Mononuclear cell (primary cell): ENCODE measurements around the gene MAPT. TPM values are rescaled to one million over a fixed set of nuclear protein-coding genes. Genes with fewer than 3 reads are reported as not detected.
"Not testable (repeated sequence)": the region's sequence is repeated elsewhere in the genome, so short reads cannot be mapped to it uniquely, and the experiment has no call there.

ENCODE experiments used
- H3K27me3 ChIP-seq: 2 replicates; pipeline ENCODE4 v1.6.0; 2011; ENCODE audit warnings: low read length, control low read depth; ENCODE audit not compliant: insufficient read depth
- H3K4me1 ChIP-seq: 2 replicates; pipeline ENCODE4 v1.5.1; 2011; ENCODE audit warnings: mild to moderate bottlenecking, low read length, control low read depth; ENCODE audit not compliant: insufficient read depth
- H3K4me3 ChIP-seq: 2 replicates; pipeline ENCODE4 v1.5.1; 2011; ENCODE audit warnings: mild to moderate bottlenecking, low read length, moderate library complexity
- H3K9me3 ChIP-seq: 2 replicates; pipeline ENCODE4 v1.5.1; 2011; ENCODE audit warnings: low read depth, mild to moderate bottlenecking, control low read depth, low read length
- total RNA-seq: library from RNA; depleted of rRNA; stranded (reverse); fragments of >200 nt; gene quantifications from one replicate; pipeline ENCODE4 v1.2.3, GENCODE V29; 2012

MAPT gene
- total RNA-seq, 1 donor: 0.10 TPM

DNA sequence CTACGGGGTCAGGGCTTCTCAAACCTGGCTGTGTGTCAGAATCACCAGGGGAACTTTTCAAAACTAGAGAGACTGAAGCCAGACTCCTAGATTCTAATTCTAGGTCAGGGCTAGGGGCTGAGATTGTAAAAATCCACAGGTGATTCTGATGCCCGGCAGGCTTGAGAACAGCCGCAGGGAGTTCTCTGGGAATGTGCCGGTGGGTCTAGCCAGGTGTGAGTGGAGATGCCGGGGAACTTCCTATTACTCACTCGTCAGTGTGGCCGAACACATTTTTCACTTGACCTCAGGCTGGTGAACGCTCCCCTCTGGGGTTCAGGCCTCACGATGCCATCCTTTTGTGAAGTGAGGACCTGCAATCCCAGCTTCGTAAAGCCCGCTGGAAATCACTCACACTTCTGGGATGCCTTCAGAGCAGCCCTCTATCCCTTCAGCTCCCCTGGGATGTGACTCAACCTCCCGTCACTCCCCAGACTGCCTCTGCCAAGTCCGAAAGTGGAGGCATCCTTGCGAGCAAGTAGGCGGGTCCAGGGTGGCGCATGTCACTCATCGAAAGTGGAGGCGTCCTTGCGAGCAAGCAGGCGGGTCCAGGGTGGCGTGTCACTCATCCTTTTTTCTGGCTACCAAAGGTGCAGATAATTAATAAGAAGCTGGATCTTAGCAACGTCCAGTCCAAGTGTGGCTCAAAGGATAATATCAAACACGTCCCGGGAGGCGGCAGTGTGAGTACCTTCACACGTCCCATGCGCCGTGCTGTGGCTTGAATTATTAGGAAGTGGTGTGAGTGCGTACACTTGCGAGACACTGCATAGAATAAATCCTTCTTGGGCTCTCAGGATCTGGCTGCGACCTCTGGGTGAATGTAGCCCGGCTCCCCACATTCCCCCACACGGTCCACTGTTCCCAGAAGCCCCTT is 115.6 kb downstream of the MAPT start:
- Histone ChIP-seq H3K27me3 (no peaks in the 10 kb centered on the region), H3K4me3 (no peak overlapping the region), H3K4me1 (no peaks in the 10 kb centered on the region), H3K9me3 (no peaks in the 10 kb centered on the region)

DNA sequence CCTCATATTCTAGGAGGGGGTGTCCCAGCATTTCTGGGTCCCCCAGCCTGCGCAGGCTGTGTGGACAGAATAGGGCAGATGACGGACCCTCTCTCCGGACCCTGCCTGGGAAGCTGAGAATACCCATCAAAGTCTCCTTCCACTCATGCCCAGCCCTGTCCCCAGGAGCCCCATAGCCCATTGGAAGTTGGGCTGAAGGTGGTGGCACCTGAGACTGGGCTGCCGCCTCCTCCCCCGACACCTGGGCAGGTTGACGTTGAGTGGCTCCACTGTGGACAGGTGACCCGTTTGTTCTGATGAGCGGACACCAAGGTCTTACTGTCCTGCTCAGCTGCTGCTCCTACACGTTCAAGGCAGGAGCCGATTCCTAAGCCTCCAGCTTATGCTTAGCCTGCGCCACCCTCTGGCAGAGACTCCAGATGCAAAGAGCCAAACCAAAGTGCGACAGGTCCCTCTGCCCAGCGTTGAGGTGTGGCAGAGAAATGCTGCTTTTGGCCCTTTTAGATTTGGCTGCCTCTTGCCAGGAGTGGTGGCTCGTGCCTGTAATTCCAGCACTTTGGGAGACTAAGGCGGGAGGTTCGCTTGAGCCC is 116.3 kb downstream of the MAPT start:
- Histone ChIP-seq H3K4me1 (no peaks in the 10 kb centered on the region), H3K4me3 (no peak overlapping the region), H3K27me3 (no peaks in the 10 kb centered on the region), H3K9me3 (no peaks in the 10 kb centered on the region)

DNA sequence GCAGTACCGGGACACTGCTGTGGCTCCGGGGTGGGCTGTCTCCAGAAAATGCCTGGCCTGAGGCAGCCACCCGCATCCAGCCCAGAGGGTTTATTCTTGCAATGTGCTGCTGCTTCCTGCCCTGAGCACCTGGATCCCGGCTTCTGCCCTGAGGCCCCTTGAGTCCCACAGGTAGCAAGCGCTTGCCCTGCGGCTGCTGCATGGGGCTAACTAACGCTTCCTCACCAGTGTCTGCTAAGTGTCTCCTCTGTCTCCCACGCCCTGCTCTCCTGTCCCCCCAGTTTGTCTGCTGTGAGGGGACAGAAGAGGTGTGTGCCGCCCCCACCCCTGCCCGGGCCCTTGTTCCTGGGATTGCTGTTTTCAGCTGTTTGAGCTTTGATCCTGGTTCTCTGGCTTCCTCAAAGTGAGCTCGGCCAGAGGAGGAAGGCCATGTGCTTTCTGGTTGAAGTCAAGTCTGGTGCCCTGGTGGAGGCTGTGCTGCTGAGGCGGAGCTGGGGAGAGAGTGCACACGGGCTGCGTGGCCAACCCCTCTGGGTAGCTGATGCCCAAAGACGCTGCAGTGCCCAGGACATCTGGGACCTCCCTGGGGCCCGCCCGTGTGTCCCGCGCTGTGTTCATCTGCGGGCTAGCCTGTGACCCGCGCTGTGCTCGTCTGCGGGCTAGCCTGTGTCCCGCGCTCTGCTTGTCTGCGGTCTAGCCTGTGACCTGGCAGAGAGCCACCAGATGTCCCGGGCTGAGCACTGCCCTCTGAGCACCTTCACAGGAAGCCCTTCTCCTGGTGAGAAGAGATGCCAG is 117.6 kb downstream of the MAPT start:
- no peaks in the 10 kb centered on the region for H3K27me3 ChIP-seq
- no peak overlapping the region for H3K4me3 ChIP-seq
- H3K4me1 ChIP-seq: no peaks in the 10 kb centered on the region
- H3K9me3 ChIP-seq: no peaks in the 10 kb centered on the region

DNA sequence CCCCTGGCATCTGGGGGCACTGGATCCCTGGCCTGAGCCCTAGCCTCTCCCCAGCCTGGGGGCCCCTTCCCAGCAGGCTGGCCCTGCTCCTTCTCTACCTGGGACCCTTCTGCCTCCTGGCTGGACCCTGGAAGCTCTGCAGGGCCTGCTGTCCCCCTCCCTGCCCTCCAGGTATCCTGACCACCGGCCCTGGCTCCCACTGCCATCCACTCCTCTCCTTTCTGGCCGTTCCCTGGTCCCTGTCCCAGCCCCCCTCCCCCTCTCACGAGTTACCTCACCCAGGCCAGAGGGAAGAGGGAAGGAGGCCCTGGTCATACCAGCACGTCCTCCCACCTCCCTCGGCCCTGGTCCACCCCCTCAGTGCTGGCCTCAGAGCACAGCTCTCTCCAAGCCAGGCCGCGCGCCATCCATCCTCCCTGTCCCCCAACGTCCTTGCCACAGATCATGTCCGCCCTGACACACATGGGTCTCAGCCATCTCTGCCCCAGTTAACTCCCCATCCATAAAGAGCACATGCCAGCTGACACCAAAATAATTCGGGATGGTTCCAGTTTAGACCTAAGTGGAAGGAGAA is 118.2 kb downstream of the MAPT start:
- Histone ChIP-seq H3K9me3 (no peaks in the 10 kb centered on the region), H3K4me3 (no peak overlapping the region), H3K27me3 (no peaks in the 10 kb centered on the region), H3K4me1 (no peaks in the 10 kb centered on the region)

DNA sequence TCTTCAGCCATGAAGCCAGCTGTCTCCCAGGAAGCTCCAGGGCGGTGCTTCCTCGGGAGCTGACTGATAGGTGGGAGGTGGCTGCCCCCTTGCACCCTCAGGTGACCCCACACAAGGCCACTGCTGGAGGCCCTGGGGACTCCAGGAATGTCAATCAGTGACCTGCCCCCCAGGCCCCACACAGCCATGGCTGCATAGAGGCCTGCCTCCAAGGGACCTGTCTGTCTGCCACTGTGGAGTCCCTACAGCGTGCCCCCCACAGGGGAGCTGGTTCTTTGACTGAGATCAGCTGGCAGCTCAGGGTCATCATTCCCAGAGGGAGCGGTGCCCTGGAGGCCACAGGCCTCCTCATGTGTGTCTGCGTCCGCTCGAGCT is 118.8 kb downstream of the MAPT start:
- Histone ChIP-seq H3K4me1 (no peaks in the 10 kb centered on the region), H3K27me3 (no peaks in the 10 kb centered on the region), H3K4me3 (no peak overlapping the region), H3K9me3 (no peaks in the 10 kb centered on the region)

DNA sequence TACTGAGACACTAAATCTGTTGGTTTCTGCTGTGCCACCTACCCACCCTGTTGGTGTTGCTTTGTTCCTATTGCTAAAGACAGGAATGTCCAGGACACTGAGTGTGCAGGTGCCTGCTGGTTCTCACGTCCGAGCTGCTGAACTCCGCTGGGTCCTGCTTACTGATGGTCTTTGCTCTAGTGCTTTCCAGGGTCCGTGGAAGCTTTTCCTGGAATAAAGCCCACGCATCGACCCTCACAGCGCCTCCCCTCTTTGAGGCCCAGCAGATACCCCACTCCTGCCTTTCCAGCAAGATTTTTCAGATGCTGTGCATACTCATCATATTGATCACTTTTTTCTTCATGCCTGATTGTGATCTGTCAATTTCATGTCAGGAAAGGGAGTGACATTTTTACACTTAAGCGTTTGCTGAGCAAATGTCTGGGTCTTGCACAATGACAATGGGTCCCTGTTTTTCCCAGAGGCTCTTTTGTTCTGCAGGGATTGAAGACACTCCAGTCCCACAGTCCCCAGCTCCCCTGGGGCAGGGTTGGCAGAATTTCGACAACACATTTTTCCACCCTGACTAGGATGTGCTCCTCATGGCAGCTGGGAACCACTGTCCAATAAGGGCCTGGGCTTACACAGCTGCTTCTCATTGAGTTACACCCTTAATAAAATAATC is 119.3 kb downstream of the MAPT start:
- H3K4me1 ChIP-seq: no peaks in the 10 kb centered on the region
- H3K27me3 ChIP-seq: no peaks in the 10 kb centered on the region

DNA sequence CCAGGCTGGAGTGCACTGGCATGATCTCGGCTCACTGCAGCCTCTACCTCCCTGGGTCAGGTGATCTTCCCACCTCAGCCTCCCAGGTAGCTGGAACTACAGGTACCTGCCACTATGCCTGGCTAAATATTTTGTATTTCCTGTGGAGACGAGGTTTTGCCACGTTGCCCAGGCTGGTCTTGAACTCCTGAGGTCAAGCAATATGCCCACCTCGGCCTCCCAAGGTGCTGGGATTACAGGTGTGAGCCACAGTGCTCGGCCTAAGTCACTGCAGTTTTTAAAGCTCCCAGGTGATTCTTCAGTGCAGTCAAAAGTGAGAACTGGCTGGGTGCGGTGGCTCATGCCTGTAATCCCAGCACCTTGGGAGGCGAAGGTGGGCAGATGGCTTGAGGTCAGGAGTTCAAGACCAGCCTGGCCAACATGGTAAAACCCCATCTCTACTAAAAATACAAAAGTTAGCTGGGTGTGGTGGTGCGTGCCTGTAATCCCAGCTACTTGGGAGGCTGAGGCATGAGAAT is 125.1 kb downstream of the MAPT start:
- H3K4me1 ChIP-seq: peaks cover 19% of the 10 kb centered on the region
- not testable (repeated sequence) for H3K27me3 ChIP-seq, H3K4me3 ChIP-seq, H3K9me3 ChIP-seq

More for the DNA sequence above, 119.3 kb downstream of the MAPT start:
- Histone ChIP-seq H3K9me3 (no peaks in the 10 kb centered on the region), H3K4me3 (no peak overlapping the region)

DNA sequence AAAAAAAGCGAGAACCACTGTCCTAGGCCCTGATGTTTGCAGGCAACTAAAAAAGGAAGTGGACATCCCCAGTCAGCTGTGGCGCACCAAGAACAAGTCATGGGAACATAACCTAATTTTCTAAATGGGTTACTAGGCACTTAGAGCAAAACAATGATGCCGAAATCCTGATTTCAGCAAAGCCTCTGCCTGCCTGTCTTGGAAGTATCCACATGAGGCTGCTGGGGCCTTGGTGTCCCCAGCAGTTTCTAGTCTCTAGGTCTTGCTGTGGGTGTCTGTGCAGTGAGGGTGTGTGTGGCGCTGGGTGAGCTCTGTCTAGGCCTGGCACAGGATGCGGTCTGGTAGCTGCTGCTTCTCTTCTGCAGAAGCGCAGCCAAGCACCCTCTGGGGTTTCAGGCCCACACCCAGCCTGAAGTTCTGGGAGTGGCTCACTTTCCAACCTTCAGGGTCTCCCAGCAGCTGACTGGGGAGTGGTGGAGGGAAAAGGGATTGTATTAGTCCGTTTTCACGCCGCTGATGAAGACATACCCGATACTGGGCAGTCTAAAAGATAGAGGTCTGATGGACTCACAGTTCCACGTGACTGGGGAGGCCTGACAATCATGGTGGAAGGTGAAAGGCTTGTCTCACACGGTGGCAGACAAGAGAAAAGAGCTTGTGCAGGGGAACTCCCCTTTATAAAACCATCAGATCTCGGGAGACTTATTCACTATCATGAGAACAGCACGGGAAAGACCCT is 125.8 kb downstream of the MAPT start:
- H3K4me1 ChIP-seq: peaks cover 19% of the 10 kb centered on the region
- H3K27me3 ChIP-seq: no peaks in the 10 kb centered on the region
- H3K4me3 ChIP-seq: no peak overlapping the region
- no peaks in the 10 kb centered on the region for H3K9me3 ChIP-seq

DNA sequence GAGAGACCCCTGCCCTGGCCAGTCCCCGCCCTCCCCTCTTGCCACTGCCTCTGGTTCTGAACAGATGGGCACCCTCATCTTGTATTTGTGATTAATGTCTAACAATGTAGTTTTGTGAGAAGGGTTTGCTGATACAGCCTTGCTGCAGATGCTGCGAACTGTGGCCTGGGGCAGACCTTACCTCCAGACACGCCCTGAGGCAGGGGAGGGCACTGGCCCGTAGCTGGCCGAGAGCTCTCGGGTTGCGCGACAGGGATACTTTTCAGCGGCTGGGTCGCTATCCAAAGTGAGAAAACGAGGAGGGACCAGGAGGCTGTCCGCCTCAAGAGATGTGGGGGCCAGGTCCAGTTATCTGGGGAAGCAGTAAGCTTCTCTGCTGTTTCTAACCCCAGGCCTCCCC is 126.6 kb downstream of the MAPT start:
- Histone ChIP-seq H3K4me1 (peaks cover 21% of the 10 kb centered on the region), H3K4me3 (no peak overlapping the region), H3K27me3 (no peaks in the 10 kb centered on the region)

DNA sequence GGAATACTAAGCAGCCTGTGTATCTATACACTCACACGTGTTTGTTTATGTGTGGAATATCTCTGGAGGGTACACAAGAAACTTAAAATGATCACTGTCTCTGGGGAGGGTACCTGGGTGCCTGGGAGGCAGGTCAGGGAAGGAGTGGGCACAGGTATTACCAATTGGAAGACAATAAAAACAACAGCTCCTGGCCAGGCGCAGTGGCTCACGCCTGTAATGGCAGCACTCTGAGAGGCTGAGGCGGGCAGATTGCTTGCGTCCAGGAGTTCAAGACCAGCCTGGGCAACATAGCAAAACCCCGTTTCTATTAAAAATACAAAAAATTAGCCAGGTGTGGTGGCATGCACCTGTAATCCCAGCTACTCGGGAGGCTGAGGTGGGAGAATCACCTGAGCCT is 129.0 kb downstream of the MAPT start:
- not testable (repeated sequence) for H3K27me3 ChIP-seq, H3K4me3 ChIP-seq, H3K9me3 ChIP-seq
- peaks cover 39% of the 10 kb centered on the region for H3K4me1 ChIP-seq

More for the DNA sequence above, 126.6 kb downstream of the MAPT start:
- no peaks in the 10 kb centered on the region for H3K9me3 ChIP-seq

DNA sequence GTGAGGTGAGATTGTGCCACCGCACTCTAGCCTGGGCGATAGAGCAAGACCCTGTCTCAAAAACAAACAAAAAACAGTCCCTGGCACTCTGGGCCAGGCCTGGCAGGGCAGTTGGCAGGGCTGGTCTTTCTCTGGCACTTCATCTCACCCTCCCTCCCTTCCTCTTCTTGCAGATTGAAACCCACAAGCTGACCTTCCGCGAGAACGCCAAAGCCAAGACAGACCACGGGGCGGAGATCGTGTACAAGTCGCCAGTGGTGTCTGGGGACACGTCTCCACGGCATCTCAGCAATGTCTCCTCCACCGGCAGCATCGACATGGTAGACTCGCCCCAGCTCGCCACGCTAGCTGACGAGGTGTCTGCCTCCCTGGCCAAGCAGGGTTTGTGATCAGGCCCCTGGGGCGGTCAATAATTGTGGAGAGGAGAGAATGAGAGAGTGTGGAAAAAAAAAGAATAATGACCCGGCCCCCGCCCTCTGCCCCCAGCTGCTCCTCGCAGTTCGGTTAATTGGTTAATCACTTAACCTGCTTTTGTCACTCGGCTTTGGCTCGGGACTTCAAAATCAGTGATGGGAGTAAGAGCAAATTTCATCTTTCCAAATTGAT is 129.5 kb downstream of the MAPT start:
- Histone ChIP-seq H3K27me3 (no peaks in the 10 kb centered on the region), H3K4me3 (no peak overlapping the region), H3K4me1 (peaks cover 42% of the 10 kb centered on the region), H3K9me3 (no peaks in the 10 kb centered on the region)

DNA sequence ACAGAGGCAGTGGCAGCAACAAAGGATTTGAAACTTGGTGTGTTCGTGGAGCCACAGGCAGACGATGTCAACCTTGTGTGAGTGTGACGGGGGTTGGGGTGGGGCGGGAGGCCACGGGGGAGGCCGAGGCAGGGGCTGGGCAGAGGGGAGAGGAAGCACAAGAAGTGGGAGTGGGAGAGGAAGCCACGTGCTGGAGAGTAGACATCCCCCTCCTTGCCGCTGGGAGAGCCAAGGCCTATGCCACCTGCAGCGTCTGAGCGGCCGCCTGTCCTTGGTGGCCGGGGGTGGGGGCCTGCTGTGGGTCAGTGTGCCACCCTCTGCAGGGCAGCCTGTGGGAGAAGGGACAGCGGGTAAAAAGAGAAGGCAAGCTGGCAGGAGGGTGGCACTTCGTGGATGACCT is 130.2 kb downstream of the MAPT start:
- Histone ChIP-seq H3K9me3 (no peaks in the 10 kb centered on the region), H3K4me1 (peaks cover 46% of the 10 kb centered on the region), H3K27me3 (no peaks in the 10 kb centered on the region), H3K4me3 (no peak overlapping the region)

DNA sequence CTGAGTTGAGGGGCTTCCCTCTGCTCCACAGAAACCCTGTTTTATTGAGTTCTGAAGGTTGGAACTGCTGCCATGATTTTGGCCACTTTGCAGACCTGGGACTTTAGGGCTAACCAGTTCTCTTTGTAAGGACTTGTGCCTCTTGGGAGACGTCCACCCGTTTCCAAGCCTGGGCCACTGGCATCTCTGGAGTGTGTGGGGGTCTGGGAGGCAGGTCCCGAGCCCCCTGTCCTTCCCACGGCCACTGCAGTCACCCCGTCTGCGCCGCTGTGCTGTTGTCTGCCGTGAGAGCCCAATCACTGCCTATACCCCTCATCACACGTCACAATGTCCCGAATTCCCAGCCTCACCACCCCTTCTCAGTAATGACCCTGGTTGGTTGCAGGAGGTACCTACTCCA is 130.7 kb downstream of the MAPT start:
- peaks cover 44% of the 10 kb centered on the region for H3K4me1 ChIP-seq
- no peaks in the 10 kb centered on the region for H3K9me3 ChIP-seq

More for the DNA sequence above, 130.7 kb downstream of the MAPT start:
- no peak overlapping the region for H3K4me3 ChIP-seq
- H3K27me3 ChIP-seq: no peaks in the 10 kb centered on the region
